GM12891 (cell line): ENCODE measurements around the gene IL31RA.

Experiments
- DNase-seq: peaks from one replicate; pipeline ENCODE4 v3.0.0; 2011; ENCODE audit warnings: low spot score; ENCODE audit not compliant: insufficient read length
- FAIRE-seq: peaks from 2 replicates; lab custom pipeline; 2011; peaks lifted over from hg19 to GRCh38; lab: Jason Lieb, UNC
- PAX5 ChIP-seq: IDR thresholded peaks from 2 replicates; pipeline ENCODE4 v1.6.1; 2011; ENCODE audit warnings: low read length, moderate library complexity, mild to moderate bottlenecking; ENCODE audit not compliant: insufficient read depth, severe bottlenecking
- POLR2A ChIP-seq: IDR thresholded peaks from 2 replicates; pipeline ENCODE4 v1.6.1; 2011; ENCODE audit warnings: low read depth, low read length, control low read depth
- POLR2AphosphoS5 ChIP-seq: IDR thresholded peaks from 2 replicates; pipeline ENCODE4 v1.6.1; 2011; ENCODE audit warnings: low read depth, low read length, control low read depth
- POU2F2 ChIP-seq: IDR thresholded peaks from 2 replicates; pipeline ENCODE4 v1.6.1; 2011; ENCODE audit warnings: low read depth, mild to moderate bottlenecking, control low read depth, low read length, moderate library complexity
- SPI1 ChIP-seq: IDR thresholded peaks from 2 replicates; pipeline ENCODE4 v1.6.1; 2011; ENCODE audit warnings: low read depth, low read length, control low read depth
- TAF1 ChIP-seq: IDR thresholded peaks from 2 replicates; pipeline ENCODE4 v1.6.1; 2011; ENCODE audit warnings: low read depth, low read length, control low read depth

IL31RA gene

GRCh38 chr5:55897905-55898304, 46.7 kb downstream of the IL31RA start:
- DNase-seq (no peak), FAIRE-seq (no peak)
- TF ChIP-seq TAF1 (no peak), SPI1 (no peak), POLR2AphosphoS5 (no peak)

GRCh38 chr5:55899344-55899743, 48.2 kb downstream of the IL31RA start:
- TF ChIP-seq POLR2A (no peak), PAX5 (no peak), TAF1 (no peak), POLR2AphosphoS5 (no peak), SPI1 (no peak), POU2F2 (no peak)
- DNase-seq (no peak), FAIRE-seq (no peak)

- TF ChIP-seq PAX5 (no peak), SPI1 (no peak), POLR2AphosphoS5 (no peak), POLR2A (no peak), TAF1 (no peak), POU2F2 (no peak)
- FAIRE-seq (no peak), DNase-seq (no peak)
These were observed 48.9 kb downstream of the IL31RA start for GRCh38 chr5:55900068-55900467.

- DNase-seq = no peak
- no peak for FAIRE-seq
These were observed 49.6 kb downstream of the IL31RA start for GRCh38 chr5:55900776-55901175.

GRCh38 chr5:55902696-55903095, 51.5 kb downstream of the IL31RA start:
- TF ChIP-seq POU2F2 (no peak), POLR2AphosphoS5 (no peak), POLR2A (no peak), SPI1 (no peak), PAX5 (no peak), TAF1 (no peak)
- FAIRE-seq (peak; percentile 5), DNase-seq (no peak)

More at GRCh38 chr5:55900776-55901175, 49.6 kb downstream of the IL31RA start:
- TF ChIP-seq SPI1 = no peak
- no peak for TF ChIP-seq TAF1
- no peak for TF ChIP-seq POU2F2
- TF ChIP-seq PAX5 = no peak
- TF ChIP-seq POLR2AphosphoS5 = no peak
- no peak for TF ChIP-seq POLR2A

GRCh38 chr5:55903121-55903701, 52.1 kb downstream of the IL31RA start:
- FAIRE-seq (peak; percentile 57), DNase-seq (peak; percentile 45)
- TF ChIP-seq TAF1 = no peak
- no peak for TF ChIP-seq PAX5
- no peak for TF ChIP-seq POLR2A
- TF ChIP-seq POU2F2 = no peak
- no peak for TF ChIP-seq POLR2AphosphoS5
- TF ChIP-seq SPI1 = no peak

GRCh38 chr5:55904152-55904551, 53.0 kb downstream of the IL31RA start:
- TF ChIP-seq PAX5 (no peak), SPI1 (no peak), POU2F2 (no peak), POLR2AphosphoS5 (no peak), POLR2A (no peak), TAF1 (no peak)
- FAIRE-seq = no peak
- DNase-seq = no peak

GRCh38 chr5:55905251-55905650, 54.1 kb downstream of the IL31RA start:
- DNase-seq (no peak), FAIRE-seq (no peak)
- no peak for TF ChIP-seq PAX5
- TF ChIP-seq POLR2A = no peak
- no peak for TF ChIP-seq SPI1
- no peak for TF ChIP-seq TAF1
- TF ChIP-seq POU2F2 = no peak
- no peak for TF ChIP-seq POLR2AphosphoS5

- FAIRE-seq (no peak), DNase-seq (no peak)
- TF ChIP-seq POU2F2 (no peak), POLR2AphosphoS5 (no peak), PAX5 (no peak), SPI1 (no peak), TAF1 (no peak), POLR2A (no peak)
These were observed 56.8 kb downstream of the IL31RA start for GRCh38 chr5:55907927-55908326.
